Measurements from ENCODE around the gene MDFI.

DNA sequence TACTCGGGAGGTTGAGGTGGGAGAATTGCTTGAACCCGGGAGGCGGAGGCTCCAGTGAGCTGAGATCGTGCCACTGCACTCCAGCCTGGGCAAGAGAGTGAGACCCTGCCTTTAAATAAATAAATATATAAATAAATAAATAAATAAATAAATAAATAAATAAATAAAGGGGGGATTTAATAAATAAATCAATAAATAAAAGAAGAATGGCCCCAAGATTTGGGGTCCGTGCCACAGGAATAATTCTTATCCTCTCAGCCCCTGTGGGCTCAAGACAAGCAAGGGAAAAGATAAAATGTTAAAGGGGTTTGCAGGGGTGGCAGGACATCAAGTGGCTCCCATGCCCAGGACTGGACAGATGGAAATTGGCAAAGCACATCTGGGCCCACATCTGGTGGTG lies 31.2 kb upstream of the MDFI start:
- no peak for TF ChIP-seq SIN3A (IDR thresholded peaks at IDR 0.05; ENCODE audit: borderline replicate concordance, insufficient read depth, low read length)
- TF ChIP-seq TAF1 (IDR thresholded peaks at IDR 0.05; ENCODE audit: borderline replicate concordance, insufficient read depth, low read length) = no peak
- TF ChIP-seq POLR2AphosphoS5 (IDR thresholded peaks at IDR 0.05; ENCODE audit: low read depth, low read length) = no peak
- TF ChIP-seq, protein P1, sequence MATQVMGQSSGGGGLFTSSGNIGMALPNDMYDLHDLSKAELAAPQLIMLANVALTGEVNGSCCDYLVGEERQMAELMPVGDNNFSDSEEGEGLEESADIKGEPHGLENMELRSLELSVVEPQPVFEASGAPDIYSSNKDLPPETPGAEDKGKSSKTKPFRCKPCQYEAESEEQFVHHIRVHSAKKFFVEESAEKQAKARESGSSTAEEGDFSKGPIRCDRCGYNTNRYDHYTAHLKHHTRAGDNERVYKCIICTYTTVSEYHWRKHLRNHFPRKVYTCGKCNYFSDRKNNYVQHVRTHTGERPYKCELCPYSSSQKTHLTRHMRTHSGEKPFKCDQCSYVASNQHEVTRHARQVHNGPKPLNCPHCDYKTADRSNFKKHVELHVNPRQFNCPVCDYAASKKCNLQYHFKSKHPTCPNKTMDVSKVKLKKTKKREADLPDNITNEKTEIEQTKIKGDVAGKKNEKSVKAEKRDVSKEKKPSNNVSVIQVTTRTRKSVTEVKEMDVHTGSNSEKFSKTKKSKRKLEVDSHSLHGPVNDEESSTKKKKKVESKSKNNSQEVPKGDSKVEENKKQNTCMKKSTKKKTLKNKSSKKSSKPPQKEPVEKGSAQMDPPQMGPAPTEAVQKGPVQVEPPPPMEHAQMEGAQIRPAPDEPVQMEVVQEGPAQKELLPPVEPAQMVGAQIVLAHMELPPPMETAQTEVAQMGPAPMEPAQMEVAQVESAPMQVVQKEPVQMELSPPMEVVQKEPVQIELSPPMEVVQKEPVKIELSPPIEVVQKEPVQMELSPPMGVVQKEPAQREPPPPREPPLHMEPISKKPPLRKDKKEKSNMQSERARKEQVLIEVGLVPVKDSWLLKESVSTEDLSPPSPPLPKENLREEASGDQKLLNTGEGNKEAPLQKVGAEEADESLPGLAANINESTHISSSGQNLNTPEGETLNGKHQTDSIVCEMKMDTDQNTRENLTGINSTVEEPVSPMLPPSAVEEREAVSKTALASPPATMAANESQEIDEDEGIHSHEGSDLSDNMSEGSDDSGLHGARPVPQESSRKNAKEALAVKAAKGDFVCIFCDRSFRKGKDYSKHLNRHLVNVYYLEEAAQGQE (IDR thresholded peaks at IDR 0.05; ENCODE audit: insufficient read depth in 1 of 2, low read depth in 2 of 2, low read length in 2 of 2) = no peak
